GF-D8 (cell line): ENCODE measurements around the gene PCDHB15.
"Not testable (repeated sequence)": the region's sequence is repeated elsewhere in the genome, so short reads cannot be mapped to it uniquely, and the experiment has no call there.

Experiments used
- DNase-seq: peaks from one replicate; lab custom pipeline; 2025; lab: John Stamatoyannopoulos, UW

The PCDHB15 gene

GRCh38 chr5:141245250-141245717 is at the start of gene PCDHB15:
PCDHB15 (plus strand) TSS chr5:141245395; CDS start chr5:141245579, 184 bp downstream.
- DNase-seq = no peak

GRCh38 chr5:141196363-141196762 is 48.8 kb upstream of the PCDHB15 start:
- DNase-seq = no peak

GRCh38 chr5:141199359-141200235 is 45.6 kb upstream of the PCDHB15 start, which contains the start of gene PCDHB11:
PCDHB11 (plus strand) TSS chr5:141199627; CDS start chr5:141199775, 148 bp downstream.
- no peak for DNase-seq

- DNase-seq = not testable (repeated sequence)
These were observed 44.1 kb upstream of the PCDHB15 start for GRCh38 chr5:141201126-141201525.

- not testable (repeated sequence) for DNase-seq
These were observed 43.5 kb upstream of the PCDHB15 start for GRCh38 chr5:141201646-141202045.

- DNase-seq = no peak
These were observed 36.7 kb upstream of the PCDHB15 start, which contains the start of gene PCDHB12 for GRCh38 chr5:141208478-141208877. PCDHB12 (plus strand) TSS chr5:141208719; CDS start chr5:141208908, 189 bp downstream.

- not testable (repeated sequence) for DNase-seq
These were observed 34.9 kb upstream of the PCDHB15 start for GRCh38 chr5:141210281-141210680.

GRCh38 chr5:141210849-141211248 is 34.3 kb upstream of the PCDHB15 start:
- DNase-seq = not testable (repeated sequence)

- not testable (repeated sequence) for DNase-seq
These were observed 31.4 kb upstream of the PCDHB15 start, which contains the start of gene PCDHB13 for GRCh38 chr5:141213656-141214339. PCDHB13 (plus strand) TSS chr5:141213919; CDS start chr5:141214124, 205 bp downstream.

- DNase-seq = not testable (repeated sequence)
These were observed 30.6 kb upstream of the PCDHB15 start for GRCh38 chr5:141214583-141214982.

- not testable (repeated sequence) for DNase-seq
These were observed 29.7 kb upstream of the PCDHB15 start for GRCh38 chr5:141215504-141215903.

GRCh38 chr5:141216035-141216434 is 29.2 kb upstream of the PCDHB15 start:
- DNase-seq = not testable (repeated sequence)

- no peak for DNase-seq
These were observed 21.9 kb upstream of the PCDHB15 start, which contains the start of gene PCDHB14 for GRCh38 chr5:141223112-141223783. PCDHB14 (plus strand) TSS chr5:141223343; CDS start chr5:141223506, 163 bp downstream.

- DNase-seq = not testable (repeated sequence)
These were observed 20.4 kb upstream of the PCDHB15 start for GRCh38 chr5:141224844-141225243.

- not testable (repeated sequence) for DNase-seq
These were observed 19.8 kb upstream of the PCDHB15 start for GRCh38 chr5:141225421-141225820.

- no peak for DNase-seq
These were observed 11.0 kb upstream of the PCDHB15 start for GRCh38 chr5:141234109-141234667.

- not testable (repeated sequence) for DNase-seq
These were observed 9.3 kb upstream of the PCDHB15 start for GRCh38 chr5:141235922-141236321.

- no peak for DNase-seq
These were observed 8.5 kb upstream of the PCDHB15 start for GRCh38 chr5:141236516-141237313.

- DNase-seq = no peak
These were observed 3.7 kb upstream of the PCDHB15 start for GRCh38 chr5:141241496-141241895.

GRCh38 chr5:141246971-141247370 is 1.8 kb downstream of the PCDHB15 start:
- not testable (repeated sequence) for DNase-seq
